Activated naive CD8-positive, alpha-beta T cell treated with anti-CD3 and anti-CD28 coated beads, Interleukin-2, amount 10 ng/mL, durations not matched to agents 7 days and 5 days (primary cell): ENCODE measurements around the gene FAM83C. TPM values are rescaled to one million over a fixed set of nuclear protein-coding genes. Genes with fewer than 3 reads are reported as not detected.
A peak's percentile ranks its signal among the peaks of the same experiment; 100 is the strongest.
"Not testable (repeated sequence)": the region's sequence is repeated elsewhere in the genome, so short reads cannot be mapped to it uniquely, and the experiment has no call there.

Experiments used
- ATAC-seq: fragments of 150-1000 bp; cut with Tn5 transposase; one replicate; pipeline ENCODE4 v1.10.0; 2021; ENCODE audit warnings: low read depth, moderate library complexity
- POLR2A ChIA-PET: fragments of 350-600 bp; sonication (Branson Sonifier 250); formaldehyde crosslinking; loops from one replicate; lab custom pipeline; 2021; ENCODE audit warnings: antibody characterized with exemption; lab: Charles Lee
- DNase-seq: peaks from one replicate; pipeline ENCODE4 v3.0.0; 2021
- H3K27ac Mint-ChIP-seq: one replicate; pipeline ENCODE4 v1.8.0; 2022; ENCODE audit warnings: mild to moderate bottlenecking, mixed read lengths
- H3K27me3 Mint-ChIP-seq: one replicate; pipeline ENCODE4 v1.8.0; 2022; ENCODE audit warnings: mild to moderate bottlenecking, moderate library complexity, mixed read lengths
- H3K36me3 Mint-ChIP-seq: one replicate; pipeline ENCODE4 v1.8.0; 2021; ENCODE audit warnings: mild to moderate bottlenecking, mixed read lengths
- H3K4me1 Mint-ChIP-seq: one replicate; pipeline ENCODE4 v1.8.0; 2021; ENCODE audit warnings: mixed read lengths
- H3K4me3 Mint-ChIP-seq: one replicate; pipeline ENCODE4 v1.8.0; 2022; ENCODE audit warnings: mild to moderate bottlenecking, moderate library complexity, mixed read lengths
- H3K9me3 Mint-ChIP-seq: one replicate; pipeline ENCODE4 v1.8.0; 2021; ENCODE audit warnings: mixed read lengths
- total RNA-seq, 2 experiments: library from RNA; stranded (reverse); gene quantifications; one replicate each; pipeline ENCODE4 v1.2.3, GENCODE V29; 2021

FAM83C gene
- total RNA-seq, 2 experiments from 2014 or later, result not detected

GRCh38 chr20:35327074-35327976 lies 35.1 kb upstream of the FAM83C start:
- no peaks in the 10 kb centered on the region for H3K36me3 Mint-ChIP-seq
- DNase-seq (no peak), ATAC-seq (no peak)
- H3K4me3 Mint-ChIP-seq, result no peak overlapping the region
- H3K27me3 Mint-ChIP-seq, result no peaks in the 10 kb centered on the region
- H3K4me1 Mint-ChIP-seq, result peaks cover 6% of the 10 kb centered on the region
- POLR2A ChIA-PET, result no interaction called here
- no peaks in the 10 kb centered on the region for H3K9me3 Mint-ChIP-seq
- no peak overlapping the region for H3K27ac Mint-ChIP-seq

DNA sequence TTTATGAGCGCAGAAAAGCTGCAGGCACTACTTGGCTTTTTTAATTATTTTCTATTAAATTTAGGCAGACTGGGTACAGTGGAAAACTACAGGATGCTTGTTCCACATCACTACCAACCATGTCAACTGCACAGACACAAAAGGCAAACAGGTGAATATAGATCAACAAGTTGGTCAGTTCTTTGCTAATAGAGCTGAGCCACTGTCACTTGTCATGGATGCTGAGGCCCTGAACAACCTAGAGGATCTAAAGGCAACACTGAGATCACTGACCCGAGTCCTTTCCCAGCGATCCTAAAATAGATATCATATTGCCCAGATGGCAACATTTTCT lies 34.5 kb upstream of the FAM83C start:
- Mint-ChIP-seq H3K9me3 (no peaks in the 10 kb centered on the region), H3K36me3 (no peaks in the 10 kb centered on the region), H3K27ac (no peak overlapping the region), H3K27me3 (no peaks in the 10 kb centered on the region), H3K4me1 (peaks cover 6% of the 10 kb centered on the region), H3K4me3 (no peak overlapping the region)
- POLR2A ChIA-PET, result no interaction called here
- DNase-seq (no peak), ATAC-seq (no peak)

GRCh38 chr20:35326021-35326739 lies 34.0 kb upstream of the FAM83C start:
- no peaks in the 10 kb centered on the region for H3K27me3 Mint-ChIP-seq
- no peaks in the 10 kb centered on the region for H3K9me3 Mint-ChIP-seq
- no peak for ATAC-seq
- H3K36me3 Mint-ChIP-seq, result no peaks in the 10 kb centered on the region
- H3K4me1 Mint-ChIP-seq, result peaks cover 6% of the 10 kb centered on the region
- POLR2A ChIA-PET, result no interaction called here
- no peak for DNase-seq
- no peak overlapping the region for H3K27ac Mint-ChIP-seq
- no peak overlapping the region for H3K4me3 Mint-ChIP-seq

GRCh38 chr20:35325401-35325800 lies 33.2 kb upstream of the FAM83C start:
- POLR2A ChIA-PET, result no interaction called here
- peaks cover 1% of the 10 kb centered on the region for H3K36me3 Mint-ChIP-seq
- H3K27ac Mint-ChIP-seq, result no peak overlapping the region
- peaks cover 6% of the 10 kb centered on the region for H3K4me1 Mint-ChIP-seq
- no peaks in the 10 kb centered on the region for H3K9me3 Mint-ChIP-seq
- no peak overlapping the region for H3K4me3 Mint-ChIP-seq
- DNase-seq (no peak), ATAC-seq (no peak)
- no peaks in the 10 kb centered on the region for H3K27me3 Mint-ChIP-seq

- POLR2A ChIA-PET, result no interaction called here
- Mint-ChIP-seq H3K36me3 (peaks cover 1% of the 10 kb centered on the region), H3K27me3 (no peaks in the 10 kb centered on the region), H3K4me3 (no peak overlapping the region), H3K27ac (no peak overlapping the region), H3K4me1 (peaks cover 15% of the 10 kb centered on the region), H3K9me3 (no peaks in the 10 kb centered on the region)
- ATAC-seq (no peak), DNase-seq (no peak)
Observed at GRCh38 chr20:35320396-35321126, 28.3 kb upstream of the FAM83C start.

- DNase-seq, result no peak
- Mint-ChIP-seq H3K4me3 (no peak overlapping the region), H3K4me1 (peaks cover 22% of the 10 kb centered on the region), H3K9me3 (no peaks in the 10 kb centered on the region), H3K27me3 (no peaks in the 10 kb centered on the region), H3K27ac (no peak overlapping the region), H3K36me3 (peaks cover 5% of the 10 kb centered on the region)
- ATAC-seq, result no peak
- POLR2A ChIA-PET, result no interaction called here
Observed at GRCh38 chr20:35319871-35320197, 27.6 kb upstream of the FAM83C start.

DNA sequence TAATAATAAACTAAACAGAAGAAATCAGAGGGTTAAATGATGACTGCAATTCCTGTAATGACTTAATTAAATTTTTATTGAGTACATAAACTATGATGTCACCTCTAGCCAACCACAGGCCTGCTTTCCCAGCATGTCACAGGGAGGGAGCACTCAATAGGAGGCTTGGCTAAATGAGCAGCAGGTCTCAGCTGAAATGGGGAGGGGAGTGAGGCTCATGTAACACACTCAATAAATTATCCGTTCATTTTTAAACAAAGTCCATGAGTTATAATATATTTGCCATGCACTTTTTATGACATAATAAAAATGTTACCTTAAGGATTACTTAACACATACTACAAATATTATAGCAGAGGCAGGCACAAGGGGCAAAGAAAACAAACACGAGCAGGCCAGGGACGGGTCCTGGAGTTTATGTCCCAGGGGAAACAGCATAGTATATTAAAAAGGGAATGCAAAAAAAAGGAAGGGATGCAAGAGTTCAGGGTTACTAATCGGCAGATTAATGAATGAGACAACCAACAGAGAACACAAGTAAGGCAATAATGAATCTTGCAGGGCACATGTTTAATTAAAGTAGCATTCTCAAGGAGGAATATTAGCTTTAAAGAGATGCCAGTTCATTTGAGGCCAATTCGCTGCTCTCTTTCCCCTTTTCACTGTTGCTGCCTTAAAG lies 27.1 kb upstream of the FAM83C start:
- Mint-ChIP-seq H3K36me3 (peaks cover 8% of the 10 kb centered on the region), H3K4me1 (peaks cover 27% of the 10 kb centered on the region), H3K27me3 (no peaks in the 10 kb centered on the region), H3K9me3 (no peaks in the 10 kb centered on the region), H3K4me3 (no peak overlapping the region), H3K27ac (no peak overlapping the region)
- POLR2A ChIA-PET, result no interaction called here
- ATAC-seq (no peak), DNase-seq (no peak)

GRCh38 chr20:35318502-35319157 lies 26.4 kb upstream of the FAM83C start:
- POLR2A ChIA-PET, result no interaction called here
- no peaks in the 10 kb centered on the region for H3K9me3 Mint-ChIP-seq
- peaks cover 29% of the 10 kb centered on the region for H3K4me1 Mint-ChIP-seq
- H3K27me3 Mint-ChIP-seq, result no peaks in the 10 kb centered on the region
- ATAC-seq (no peak), DNase-seq (no peak)
- no peak overlapping the region for H3K4me3 Mint-ChIP-seq
- H3K36me3 Mint-ChIP-seq, result peaks cover 10% of the 10 kb centered on the region
- no peak overlapping the region for H3K27ac Mint-ChIP-seq

GRCh38 chr20:35317416-35318210 lies 25.4 kb upstream of the FAM83C start:
- H3K4me3 Mint-ChIP-seq, result no peak overlapping the region
- ATAC-seq (no peak), DNase-seq (no peak)
- POLR2A ChIA-PET, result no interaction called here
- H3K27ac Mint-ChIP-seq, result peak overlapping the region; percentile 19
- peaks cover 11% of the 10 kb centered on the region for H3K36me3 Mint-ChIP-seq
- H3K9me3 Mint-ChIP-seq, result no peaks in the 10 kb centered on the region
- no peaks in the 10 kb centered on the region for H3K27me3 Mint-ChIP-seq
- peaks cover 30% of the 10 kb centered on the region for H3K4me1 Mint-ChIP-seq

- Mint-ChIP-seq H3K4me3 (no peak overlapping the region), H3K27me3 (no peaks in the 10 kb centered on the region), H3K4me1 (peaks cover 39% of the 10 kb centered on the region), H3K9me3 (no peaks in the 10 kb centered on the region), H3K36me3 (peaks cover 13% of the 10 kb centered on the region), H3K27ac (peak overlapping the region; percentile 80)
- DNase-seq, result no peak
- ATAC-seq, result no peak
- POLR2A ChIA-PET, result no interaction called here
Observed at GRCh38 chr20:35316086-35316485, 23.9 kb upstream of the FAM83C start.

DNA sequence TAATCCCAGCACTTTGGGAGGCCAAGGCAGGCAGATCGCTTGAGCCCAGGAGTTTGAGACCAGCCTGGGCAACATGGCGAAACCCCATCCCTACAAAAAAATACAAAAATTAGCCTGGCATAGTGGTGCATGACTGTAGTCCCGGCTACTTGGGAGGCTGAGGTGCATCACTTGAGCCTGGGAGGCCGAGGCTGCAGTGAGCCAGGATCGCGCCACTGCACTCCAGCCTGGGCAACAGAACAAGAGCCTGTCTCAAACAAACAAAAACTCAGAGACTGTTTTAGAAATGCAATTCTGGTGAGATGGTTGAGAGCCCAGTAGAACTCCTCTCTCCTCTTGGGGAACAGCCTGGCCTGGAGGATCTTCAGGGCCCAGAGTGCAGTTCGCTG lies 23.4 kb upstream of the FAM83C start:
- not testable (repeated sequence) for ATAC-seq, H3K27me3 Mint-ChIP-seq, H3K9me3 Mint-ChIP-seq, H3K4me3 Mint-ChIP-seq, DNase-seq
- POLR2A ChIA-PET, result interaction anchor here (0.6 kb wide), 1 partner anchor 134 kb away, joined by 3 read pairs; no protein-coding TSS in a partner anchor
- Mint-ChIP-seq H3K4me1 (peaks cover 40% of the 10 kb centered on the region), H3K27ac (peak overlapping the region; percentile 80), H3K36me3 (peaks cover 13% of the 10 kb centered on the region)
